Activated CD8-positive, alpha-beta memory T cell treated with anti-CD3 and anti-CD28 coated beads, Interleukin-2, amount 50 U/mL, for 24 hours (primary cell): ENCODE results near the gene DGKI.

Experiments used
- DNase-seq: peaks from one replicate; pipeline ENCODE4 v3.0.0-alpha.2; 2020; ENCODE audit errors: extremely low read depth

The DGKI gene

DNA sequence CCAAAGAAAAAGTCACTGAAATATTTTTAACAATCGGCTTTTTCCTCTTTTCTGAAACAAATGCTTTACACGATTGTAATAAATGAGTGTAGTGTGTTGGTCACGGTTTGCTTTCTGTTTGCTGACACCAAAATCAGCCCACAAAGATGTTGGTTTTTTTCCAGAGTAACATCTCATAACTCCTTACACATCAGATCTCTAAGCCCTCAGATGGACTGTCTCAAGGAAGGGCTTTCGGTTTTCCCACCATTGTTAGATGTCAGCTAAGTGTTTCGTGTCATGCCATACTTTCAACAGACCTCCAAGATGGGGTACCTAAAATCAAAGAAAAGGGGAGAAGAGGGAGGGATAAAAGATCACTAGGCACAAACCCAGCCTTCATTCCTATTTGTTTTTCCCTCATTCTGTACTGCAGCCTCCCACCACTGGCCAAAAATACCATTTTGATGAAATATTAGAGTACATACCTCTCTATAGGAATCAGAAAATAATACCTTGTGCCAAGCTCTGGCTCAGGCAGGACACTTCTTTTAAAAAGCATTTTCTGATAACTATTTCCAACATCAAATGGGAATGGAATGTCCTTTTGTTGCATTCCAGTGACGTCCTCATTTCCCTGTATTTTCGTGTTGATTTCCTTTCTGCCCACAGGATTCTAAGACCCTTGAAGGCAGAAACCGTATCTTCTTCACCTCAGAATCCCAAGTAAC lies 159.1 kb downstream of the DGKI start:
- DNase-seq = no peak

DNA sequence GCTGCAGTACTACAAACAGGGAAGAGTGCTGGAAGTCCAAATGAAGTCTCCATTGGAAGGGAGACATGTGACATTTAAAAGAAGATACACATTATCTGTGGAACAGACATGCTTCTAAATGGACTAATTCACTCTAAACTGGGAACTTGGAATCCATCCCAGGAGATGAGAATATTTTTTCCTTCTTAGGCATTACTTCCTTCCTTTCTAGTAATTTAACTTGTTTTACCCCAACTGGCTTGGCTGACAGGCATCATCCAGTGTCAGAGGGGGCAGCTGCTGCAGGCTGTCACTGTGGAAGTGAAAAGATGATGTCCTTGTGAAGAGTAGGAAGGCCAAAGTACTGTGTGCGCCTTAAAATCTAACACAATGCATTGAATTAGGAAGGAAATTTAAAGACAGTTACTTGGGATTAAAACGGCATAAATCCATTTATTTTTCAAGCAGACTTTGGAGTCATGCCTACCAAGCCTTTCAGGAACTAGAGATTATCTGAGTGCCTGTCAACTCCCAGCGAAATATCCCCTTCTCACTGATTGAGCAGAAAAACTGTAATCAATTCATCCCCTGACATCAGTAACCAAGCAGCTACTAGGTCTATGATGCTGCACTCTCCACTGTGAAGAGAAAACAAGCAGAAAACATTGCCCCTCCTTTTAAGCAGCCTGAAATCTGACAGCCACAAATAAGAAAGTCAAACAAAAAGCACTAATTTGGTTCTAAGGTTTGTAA lies 161.2 kb downstream of the DGKI start:
- DNase-seq = no peak

DNA sequence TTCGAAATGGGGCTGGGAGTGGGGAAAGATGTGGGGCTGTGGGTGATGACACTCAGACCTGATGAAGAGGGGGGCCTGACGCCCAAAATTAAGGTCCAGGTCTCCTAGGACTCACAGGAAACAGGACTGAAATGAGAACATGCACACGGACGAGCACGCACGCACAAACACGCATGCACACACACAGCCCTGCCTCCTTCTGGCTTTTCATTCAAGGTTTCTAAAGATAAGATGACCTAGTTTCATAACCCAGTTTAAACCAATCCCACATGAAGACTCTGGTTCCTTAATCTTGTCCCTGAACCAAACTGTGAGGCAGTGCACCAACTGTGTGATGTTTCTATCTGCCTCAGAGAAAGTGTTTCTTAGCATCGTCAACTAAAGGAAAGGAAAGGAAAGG lies 162.0 kb downstream of the DGKI start:
- no peak for DNase-seq

DNA sequence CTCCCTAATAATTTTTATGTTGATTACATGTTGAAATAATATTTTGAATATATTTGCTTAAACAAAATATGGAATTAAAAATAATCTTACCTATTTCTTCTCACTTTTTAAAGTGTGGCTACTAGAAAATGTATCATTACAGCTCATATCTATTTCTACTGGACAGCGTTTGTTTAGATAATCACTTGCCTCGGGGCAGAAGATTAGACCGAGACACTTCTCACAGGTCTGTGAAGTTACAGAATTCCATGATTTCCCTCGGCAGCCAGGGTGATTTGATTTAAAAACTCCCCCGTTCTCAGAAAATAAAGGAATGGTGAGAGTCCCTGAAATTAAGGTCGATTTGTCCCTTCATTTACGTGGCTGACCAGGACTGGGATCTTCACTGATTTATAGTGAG lies 162.5 kb downstream of the DGKI start:
- DNase-seq = no peak

DNA sequence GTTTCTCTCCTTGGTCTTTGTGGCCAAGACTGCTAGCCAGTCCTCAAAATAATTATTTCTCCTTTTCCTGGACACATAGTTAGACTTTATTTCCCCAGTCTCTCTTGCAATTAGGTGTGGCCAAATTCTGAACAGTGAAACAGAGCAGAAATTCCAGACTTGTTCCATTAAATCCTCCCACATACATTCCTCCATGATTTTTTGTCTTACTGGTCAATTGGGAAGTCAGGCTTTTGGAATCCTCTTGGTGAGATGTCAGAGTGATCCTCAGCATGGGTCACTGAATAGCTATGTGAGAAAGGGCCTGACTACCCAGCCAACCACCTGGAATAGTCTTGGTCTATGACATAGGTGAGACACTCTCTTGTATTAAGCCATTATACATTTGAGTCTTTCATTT lies 164.2 kb downstream of the DGKI start:
- no peak for DNase-seq

DNA sequence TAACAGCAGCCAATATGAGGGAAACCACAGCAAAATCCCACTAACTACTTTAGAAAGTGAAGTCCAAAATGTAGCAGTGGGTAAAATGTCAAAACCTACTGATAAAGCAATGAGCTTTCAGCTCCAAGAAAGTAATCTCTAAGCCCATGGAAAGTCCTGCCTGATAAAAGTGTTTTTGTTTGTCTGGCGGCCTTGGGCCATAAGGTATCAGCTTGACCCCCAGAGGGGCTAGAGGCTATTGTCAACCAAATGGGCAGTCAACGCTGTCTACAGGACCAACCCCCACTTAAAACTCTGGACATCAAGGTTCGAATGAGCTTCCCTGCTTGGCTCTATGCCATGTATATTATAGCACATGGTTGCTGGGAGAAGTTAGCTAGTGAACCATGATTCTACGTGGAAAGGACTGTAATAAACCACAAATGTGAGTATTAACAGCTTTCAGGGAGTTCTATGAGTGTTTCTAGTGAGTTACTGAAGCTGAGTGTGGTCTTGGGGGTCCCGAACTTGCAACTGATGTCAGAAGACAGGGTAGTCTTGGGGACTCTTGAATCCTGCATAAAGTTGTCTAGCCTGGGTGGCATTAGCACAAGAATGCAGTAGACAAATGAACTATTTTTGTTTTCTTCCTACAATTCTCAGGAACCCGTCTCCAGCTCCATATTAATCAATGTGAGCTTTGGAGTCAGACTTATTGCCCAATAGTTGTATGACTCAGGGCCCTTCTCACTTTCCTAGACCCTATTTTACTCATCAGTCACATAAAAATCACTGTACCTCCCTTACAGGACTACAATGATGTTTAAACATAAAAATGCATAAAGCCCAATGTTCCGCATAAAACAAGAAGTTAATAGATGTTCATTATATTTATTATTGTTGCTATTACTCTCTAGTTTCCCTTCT lies 164.9 kb downstream of the DGKI start:
- no peak for DNase-seq

DNA sequence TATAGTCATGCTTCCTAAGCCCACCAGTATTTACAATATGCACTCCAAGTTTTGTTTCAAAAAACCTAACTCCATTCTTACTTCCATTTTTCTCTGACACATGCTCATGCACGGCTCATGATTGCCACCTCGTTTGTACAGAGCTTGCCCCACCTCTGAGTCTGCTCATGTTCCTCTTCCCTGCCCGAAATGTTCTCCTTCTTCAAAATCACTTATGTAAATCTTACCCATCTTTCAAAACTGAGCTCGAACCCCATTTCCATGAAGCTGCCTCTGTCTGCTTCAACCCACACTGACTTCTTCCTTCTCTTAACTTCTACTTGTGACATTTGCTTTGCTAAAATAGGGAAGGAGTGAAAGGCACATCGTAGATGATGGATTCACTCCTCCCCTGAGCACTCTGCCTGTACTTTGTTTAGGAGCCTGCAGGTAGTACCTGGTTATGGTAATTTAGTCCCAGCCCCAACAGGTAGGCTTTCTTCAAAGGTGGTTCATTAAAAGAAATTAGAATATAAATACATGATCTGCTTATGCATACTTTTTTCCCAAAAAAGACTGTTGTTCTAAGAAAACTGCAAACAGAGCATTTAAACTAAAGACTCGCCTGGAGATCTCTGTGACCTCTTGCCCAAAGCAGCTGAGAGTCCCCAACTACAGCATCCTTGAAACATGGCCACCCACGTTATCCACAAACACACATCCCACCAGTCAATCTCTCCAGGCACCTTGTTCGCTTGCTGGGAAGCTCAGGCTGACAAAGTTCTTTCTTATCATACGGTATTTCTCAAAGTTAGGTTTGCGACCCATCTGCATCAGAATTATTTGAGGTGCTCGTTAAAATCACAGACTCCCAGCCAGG lies 172.0 kb downstream of the DGKI start:
- DNase-seq = no peak

DNA sequence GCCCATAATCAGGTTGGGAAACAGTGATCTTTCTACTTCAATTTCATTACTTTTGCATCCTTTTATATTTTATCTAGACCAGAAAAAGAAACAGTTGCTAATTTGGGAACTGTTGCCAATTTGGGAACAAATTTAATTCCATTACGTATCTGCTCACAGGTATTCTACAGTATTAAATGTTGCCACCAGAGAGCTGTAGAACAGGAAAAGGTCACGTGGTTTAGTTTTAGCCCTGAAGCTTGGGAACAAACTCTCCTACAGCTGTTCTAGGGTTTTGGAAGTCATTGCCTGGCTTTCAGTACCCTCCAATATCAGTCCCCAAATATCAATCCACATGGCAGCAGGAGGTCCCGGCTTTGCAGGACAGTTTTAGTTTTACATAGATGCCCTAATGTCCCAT lies 172.7 kb downstream of the DGKI start:
- DNase-seq = no peak

DNA sequence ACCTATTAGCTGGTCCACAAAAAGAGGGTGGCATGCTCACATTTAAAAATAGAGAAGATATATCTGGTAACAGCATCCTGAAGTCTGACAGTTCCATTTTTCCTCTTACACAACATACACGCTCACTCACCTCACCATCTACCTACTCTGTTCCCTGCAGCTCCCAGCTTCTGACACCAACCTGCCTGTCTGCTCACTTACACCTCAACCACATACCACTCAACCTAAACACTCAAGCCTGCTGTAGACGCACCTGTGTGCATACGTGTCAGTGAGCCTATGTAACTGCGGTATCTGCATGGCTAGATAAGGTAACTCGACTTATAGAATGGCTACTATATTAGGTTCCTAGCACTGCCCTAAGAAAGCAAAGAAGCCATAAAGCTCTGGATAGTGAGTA lies 174.9 kb downstream of the DGKI start:
- no peak for DNase-seq

DNA sequence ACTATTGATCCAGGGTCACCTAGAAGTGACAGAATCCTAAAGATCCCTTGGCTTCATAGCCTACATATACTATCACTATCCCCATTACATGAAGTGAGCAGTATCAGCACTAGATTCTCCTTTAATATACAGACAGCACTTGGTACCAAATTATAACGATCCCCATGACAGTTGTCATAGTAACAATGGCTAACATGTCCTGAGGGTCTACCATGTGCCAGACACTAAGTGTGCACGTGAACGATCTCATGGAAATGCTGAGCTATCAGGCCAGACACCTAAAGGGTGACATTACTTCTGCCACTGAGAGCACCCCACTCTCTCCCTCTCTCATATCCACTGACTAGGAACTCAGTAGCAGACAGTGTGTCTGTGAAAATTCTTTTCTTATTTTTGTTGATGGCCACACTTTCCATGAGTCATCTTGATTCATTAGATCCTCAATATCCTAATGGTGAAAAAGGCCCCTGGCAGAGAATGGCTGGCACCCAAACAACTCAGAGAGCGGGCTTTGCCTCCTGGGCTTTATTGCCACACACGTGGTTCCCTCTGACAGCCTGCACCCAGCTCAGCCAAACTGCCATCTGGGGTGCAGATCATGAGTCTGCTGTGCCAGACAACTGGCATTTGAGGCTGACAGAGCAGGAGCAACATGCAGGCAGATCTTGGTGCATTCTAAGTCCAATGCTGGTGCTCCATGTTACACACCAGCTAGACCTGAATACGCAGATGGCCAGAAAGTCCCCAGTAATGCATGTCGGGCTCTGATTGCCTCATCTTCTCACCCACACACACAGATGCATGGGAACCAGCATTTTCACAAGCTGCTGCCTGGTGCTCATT lies 176.3 kb downstream of the DGKI start:
- no peak for DNase-seq

DNA sequence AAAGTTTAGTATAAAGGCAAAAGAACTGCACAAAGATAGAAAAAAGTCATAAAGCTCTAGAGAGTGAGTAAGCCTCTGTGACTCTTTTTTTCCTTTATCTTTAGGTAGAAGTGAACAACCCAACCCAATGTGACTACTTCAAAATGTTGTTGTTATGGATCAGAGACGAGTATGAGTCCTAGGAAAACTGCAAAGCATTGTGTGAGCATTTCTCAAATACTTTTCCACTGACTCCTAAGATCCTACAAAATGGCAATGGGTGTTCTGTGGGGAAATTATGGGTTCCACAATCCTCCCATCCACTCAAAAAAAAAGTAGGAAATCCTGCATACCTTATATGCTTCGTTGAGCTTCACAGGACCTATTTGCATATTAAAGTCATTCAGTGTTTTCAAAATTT lies 177.1 kb downstream of the DGKI start:
- DNase-seq = no peak

DNA sequence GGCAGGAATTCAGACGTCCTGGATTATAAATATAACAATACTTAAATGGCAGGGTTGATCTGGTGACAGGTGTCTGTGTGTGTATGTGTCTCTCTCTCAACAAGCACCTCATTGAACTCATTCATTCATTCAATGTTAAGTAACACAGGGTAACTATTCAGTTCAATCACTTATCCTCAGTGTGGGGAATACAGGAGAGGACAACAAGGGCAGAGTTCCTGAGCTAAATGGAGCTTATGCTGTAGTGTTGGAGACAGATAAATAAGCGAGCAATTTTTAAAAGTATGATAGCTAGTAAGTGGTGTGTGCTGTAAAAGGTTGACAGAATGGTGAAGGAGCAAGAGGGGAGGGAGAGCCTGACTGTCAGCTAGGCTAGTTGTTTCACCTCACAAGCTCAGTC lies 178.4 kb downstream of the DGKI start:
- DNase-seq = no peak

DNA sequence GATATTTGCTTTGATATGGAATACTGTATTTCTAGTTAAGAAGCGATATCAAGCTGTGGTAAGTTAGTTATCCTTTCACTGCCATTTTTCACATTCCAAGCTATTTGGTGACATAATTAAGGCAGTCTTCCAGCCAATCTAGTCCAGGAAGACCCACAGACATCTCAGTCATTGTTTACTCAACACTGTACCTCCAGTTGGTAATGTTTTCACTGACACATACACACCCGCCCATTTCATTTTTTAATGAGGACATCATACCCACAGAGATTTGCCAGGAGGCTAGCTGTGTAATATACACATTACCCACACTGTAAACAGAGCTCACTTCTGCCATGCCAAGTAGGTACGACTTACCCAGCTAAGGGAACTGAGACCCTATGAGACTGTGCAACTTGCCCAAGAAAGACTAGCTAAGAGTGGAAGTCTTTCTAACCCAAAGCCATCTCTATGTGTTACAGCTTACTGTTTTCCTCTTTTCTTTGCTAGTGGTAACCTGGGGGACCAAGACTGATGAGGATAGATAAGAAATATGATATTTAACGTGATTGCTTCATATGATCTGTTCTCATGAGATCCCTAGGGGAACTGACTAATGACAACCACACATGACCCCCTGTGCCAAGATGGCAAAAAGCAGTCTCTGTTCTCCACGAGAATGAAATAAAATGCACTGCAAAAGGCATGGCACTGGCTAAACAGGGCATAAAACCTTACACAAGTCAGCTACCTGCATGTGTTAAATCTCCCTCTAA lies 179.0 kb downstream of the DGKI start:
- no peak for DNase-seq

DNA sequence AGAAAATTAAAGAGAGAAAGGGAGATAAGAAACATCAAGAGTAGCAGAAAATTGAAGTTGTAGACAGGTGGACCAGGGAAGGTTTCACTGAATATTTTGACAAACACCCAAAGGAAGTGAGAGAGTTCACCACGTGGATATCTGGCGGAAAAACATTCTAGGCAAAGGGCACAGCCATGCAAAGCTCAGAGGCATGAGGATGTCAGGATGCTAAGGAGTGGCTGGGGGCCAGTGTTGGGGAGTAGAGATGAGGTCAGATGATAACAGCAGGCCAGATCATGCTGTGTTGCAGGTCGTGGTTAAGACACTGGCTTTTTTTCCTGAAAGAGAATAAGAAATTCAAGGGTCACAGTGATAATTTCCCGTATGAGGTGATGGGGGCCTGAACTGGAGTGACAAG lies 181.9 kb downstream of the DGKI start:
- no peak for DNase-seq

DNA sequence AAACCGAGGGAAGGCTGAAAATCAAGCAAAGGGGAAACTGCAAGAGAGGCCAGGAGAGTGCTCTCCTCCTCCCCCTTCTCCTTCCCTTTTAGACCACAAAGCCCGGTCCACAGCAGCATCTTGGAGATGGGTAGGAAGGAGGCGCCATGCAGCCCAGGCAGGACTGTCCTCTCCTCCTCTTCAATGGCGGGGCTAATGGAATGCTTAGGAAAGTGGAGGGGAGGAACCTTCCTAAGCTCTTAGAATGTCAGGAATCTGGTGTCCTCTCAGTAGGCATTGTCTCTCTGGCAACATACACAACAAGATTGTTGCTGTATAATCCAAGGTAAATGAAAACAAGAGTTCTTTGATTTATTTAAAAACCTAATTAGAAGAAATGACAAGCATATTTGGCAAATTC lies 185.1 kb downstream of the DGKI start:
- no peak for DNase-seq

DNA sequence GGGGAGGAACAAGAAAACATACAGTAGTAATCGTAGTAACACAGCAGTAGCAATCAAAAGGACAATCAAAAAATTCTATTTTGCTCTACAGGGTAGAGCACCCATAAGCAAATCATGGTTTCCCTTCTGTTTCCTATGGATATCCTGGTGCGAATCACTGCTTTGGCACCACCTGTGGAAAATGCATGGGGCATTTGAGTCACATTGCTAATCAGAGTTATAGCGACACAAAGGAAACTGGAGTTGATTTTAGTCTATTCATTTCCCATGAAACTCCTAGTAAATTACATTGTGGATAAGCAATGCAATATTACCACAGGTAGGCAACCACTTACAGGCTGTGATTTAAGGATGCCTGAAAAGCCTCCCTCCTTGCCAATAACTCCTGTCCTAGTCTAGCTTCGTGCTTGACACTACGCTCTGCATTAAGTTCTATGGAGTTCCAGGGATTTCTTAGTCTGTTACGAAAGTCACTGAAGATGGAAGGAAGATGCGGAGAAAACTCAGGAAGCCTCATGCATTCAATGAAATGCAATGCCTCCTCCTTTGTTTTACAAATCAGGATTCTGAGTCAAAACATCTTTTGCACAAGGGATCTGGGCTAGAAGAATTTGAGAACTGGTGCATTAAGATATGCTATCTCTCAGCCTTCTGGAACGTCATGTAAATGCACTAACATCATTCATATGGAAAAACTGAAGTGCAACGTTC lies 188.4 kb downstream of the DGKI start:
- DNase-seq = no peak

DNA sequence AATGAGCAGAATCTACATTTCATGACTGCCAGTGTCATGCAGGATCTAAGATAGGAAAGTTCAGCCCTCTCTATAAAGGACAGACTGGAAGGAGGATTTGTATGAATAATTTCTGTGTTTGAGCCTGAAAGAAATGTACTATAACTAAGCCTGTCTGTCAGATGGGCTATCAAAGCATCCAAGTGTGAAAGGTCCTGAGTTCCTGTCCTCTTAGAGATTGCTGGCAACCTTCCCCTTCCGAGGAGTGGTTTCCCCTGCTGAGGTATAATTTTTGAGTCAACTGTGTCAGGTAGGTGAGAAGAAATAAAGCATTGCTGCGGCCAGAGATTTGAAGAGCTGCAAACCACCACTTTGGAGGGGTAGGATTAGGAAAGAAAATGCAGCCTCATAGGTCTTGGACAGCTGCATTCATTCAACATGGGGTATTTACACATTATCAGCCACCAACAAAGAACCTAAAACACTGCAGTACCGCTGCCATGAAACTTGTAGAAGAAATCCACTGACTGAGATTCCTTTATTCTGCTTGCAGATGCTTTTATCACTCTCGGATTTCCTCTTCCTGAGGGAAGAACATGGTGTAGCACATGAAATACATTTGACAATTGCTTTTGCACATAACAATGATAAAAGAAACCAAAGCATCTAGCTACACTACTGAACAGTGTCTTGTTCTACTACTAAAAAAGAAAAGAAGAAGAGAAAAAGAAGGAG lies 189.1 kb downstream of the DGKI start:
- DNase-seq = no peak

DNA sequence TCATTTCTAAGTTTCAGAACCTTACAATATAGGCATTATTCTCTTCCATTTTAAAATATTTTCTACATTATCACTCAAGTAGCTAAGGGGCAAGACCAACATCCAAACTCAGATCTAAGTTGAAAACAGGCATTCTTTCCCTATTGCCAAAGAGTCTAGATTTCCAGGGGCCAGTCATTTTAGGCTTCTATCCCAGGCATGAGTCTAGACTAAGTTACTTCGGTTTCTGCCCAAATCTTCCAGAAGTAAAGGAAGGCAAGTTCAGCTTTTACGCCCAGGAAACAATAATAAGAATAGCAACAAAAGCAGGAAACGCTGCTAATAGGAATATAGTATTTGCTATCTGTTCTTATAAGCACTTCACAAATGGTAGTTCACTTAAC lies 189.9 kb downstream of the DGKI start:
- DNase-seq = no peak
